ENCODE results near the gene ANKRD44.

GRCh38 chr2:197209246-197209645 is 101.3 kb downstream of the ANKRD44 start:
- TF ChIP-seq SUZ12 (IDR thresholded peaks at IDR 0.05; ENCODE audit: extremely low read depth, insufficient read depth, insufficient read length) = no peak
- no peak for TF ChIP-seq YY1 (IDR thresholded peaks at IDR 0.05; ENCODE audit: insufficient read depth, insufficient read length)
